ENCODE measurements around the gene MT1B.
"Not testable (repeated sequence)": the region's sequence is repeated elsewhere in the genome, so short reads cannot be mapped to it uniquely, and the experiment has no call there.

MT1B gene

DNA sequence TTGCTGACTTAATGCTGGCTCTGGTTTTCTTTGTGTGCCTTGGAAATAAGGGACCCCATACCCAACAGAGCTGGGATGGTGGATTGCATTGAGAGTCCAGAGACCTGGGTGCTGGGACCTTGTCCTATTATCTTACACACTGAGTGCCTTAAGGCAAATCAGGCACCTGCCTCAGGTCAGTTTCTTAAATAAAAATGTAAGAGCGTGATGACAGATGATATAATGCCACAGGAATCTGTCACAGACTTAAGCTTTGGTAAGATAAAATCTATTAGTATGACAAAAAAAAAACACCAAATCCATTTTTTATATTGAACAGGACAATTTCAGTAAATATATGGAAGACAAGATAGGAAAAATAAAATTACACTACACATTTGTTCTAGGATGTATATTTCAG is 11.6 kb upstream of the MT1B start:
- DNase-seq = no peak

DNA sequence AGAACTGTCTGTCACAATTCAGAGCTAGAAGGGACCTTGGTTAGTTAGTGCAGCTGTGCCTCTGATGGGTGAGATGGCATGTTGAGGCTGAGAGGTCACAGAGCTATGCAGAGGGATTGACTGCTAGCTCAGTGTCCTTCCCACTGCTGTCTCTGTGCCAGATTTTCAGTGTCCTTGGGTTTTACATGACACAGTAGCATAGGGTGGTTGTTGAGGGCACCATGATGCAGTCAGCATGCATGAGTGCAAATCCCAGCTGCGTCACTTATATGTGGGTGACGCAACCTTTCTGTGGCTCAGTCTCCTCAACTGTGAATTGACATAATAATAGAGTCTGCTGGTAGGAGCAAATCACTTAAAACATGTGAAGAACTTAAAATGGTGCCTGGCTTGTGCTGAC is 10.5 kb upstream of the MT1B start:
- no peak for DNase-seq

DNA sequence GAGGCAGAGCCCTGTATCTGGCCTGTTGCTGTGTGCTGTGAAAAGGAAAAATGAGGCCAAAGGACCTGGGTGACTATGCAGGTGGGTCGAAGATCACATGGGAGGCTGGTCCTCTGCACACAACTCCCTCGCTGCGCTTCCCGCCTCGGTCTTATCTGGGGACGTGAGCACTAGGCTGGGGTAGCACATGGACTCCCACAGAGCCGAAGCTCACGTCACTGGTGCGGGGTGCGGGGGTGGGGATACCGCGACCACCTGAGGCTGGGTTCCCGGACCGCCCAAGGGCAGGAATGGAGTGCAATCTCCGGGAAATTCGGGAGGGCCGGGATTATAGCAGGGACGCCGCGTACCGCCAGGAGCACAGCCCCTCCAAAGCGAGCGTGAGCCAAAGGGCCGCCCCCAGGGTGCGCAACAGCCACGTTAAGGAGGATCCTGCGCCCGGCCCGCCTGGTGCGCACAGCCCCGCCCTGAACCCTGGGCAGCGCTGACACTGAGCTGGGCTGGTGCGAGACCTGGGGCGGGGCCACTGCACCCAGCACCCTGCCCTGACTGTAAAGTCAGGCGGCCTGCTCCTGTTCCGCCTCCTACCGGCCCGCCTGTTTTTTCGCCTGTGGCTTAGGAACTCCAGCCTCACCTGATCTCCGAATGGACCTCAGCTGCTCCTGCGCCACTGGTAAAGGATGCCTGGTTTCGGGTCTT is 8.5 kb upstream of the MT1B start:
- no peak for DNase-seq

DNA sequence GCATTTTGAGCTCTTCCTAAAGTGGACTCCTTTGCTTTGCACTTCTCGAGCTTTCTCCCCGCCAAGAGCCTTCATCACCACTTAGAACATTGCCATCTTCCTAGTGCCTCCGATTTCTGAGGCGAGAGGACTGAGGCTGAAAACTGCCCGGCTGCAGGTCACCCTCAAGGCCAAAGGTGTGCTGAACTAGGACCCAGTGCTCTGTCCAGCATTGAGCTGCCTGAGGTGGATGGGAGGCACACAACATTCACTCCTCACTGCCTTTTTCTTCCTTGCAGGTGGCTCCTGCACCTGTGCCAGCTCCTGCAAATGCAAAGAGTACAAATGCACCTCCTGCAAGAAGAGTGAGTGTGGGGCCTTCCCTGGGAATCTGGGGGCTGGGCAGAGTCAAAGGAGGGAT is 7.9 kb upstream of the MT1B start:
- DNase-seq = no peak

DNA sequence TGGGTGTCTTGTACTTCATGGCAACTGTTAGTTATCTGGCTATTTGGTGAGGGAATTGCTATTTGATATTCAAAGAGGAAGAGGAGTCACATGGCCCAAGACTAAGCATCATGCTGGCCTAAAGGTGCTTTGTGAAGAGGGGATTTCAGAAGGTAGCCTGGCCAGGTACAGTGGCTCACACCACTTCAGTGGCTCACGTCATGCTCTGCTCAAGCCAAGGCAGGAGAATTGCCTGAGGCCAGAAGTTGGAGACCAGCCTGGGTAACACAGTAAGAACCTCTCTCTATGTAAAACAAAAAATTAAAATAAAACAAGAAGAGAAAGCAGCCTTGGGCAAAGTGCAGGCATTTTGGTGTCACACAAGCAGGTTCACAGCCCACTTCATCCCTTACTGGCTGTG is 6.4 kb upstream of the MT1B start:
- DNase-seq = no peak

DNA sequence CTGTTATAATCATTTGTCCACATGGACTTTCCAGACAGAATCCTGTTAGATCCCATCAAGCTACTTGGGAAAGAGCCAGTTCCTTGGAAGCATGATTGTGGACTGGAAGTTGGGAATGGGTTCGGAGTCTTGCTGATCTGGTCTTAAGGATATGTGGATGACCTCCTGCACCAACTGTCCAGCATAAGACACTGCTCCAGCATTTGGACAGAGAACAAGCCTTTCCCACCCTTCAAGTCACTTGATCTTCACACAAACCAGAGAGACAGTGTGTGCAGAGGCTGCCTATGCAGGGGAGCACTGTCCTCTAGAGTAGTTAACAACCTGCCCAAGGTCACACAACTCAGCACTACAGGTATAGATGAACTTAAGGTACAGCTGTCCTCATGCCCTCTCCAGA is 5.8 kb upstream of the MT1B start:
- no peak for DNase-seq

DNA sequence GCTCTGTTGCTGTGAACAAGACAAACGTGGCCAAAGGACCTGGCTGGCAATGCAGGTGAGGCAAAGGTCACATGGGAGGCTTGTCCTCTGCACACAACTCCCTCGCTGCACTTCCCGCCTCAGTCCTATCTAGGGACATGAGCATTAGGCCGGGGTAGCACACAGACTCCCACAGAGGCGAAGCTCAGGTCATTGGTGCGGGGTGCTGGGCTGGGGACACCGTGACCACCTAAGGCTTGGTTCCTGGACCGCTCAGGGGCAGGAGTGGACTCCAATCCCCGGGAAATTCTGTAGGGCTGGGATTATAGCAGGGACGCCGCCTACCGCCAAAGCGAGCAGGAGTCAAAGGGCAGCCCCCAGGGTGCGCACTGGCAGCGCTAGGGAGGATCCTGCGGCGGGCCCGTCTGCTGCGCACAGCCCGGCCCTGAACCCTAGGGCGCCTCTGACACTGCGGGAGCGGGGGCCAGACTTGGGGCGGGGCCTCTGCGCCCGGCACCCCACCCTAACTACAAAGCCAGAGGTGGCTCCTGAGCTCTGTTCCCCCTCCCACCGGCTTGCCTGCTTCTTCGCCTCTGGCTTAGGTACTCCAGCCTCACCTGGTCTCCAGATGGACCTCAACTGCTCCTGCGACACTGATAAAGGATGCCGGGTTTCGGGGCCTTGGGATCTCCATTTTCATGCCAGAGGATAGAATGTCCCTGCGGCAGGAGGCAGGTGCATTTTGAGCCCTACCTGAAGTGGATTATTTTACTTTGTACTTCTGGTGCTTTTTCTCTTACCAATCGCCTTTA is 3.9 kb upstream of the MT1B start:
- DNase-seq = no peak

DNA sequence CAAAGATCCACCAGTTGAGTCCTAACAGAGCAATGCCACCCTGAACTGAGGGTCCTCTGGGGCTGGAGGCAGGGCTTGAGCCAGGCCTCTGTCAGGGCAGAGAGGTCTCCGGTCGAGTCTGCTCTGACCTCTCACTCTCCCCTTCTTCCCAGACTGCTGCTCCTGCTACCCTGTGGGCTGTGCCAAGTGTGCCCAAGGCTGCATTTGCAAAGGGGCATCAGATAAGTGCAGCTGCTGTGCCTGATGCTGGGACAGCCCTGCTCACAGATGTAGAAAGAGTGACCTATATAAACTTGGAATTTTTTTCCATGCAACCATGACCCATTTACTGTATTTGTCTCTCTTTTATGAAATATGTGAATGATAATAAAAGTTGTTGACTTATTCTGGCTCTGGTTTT is 2.4 kb upstream of the MT1B start:
- DNase-seq = no peak

DNA sequence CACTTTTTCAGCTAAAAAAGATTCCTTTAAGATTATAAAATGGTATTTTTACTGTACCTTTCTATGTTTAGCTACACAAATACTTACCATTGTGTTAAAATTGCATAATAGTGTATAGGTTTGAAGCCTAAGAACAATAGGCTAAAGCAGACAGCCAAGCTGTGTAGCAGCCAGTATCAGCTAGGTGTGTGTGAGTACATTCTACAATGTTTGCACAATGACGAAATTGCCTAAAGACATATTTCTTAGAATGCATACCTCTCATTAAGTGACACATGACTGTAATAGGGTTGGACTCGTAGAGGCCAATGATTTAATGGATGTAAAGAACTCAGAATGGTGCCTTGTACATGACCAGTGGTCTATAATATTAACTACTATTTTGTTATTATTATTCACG is 1.9 kb upstream of the MT1B start:
- no peak for DNase-seq

DNA sequence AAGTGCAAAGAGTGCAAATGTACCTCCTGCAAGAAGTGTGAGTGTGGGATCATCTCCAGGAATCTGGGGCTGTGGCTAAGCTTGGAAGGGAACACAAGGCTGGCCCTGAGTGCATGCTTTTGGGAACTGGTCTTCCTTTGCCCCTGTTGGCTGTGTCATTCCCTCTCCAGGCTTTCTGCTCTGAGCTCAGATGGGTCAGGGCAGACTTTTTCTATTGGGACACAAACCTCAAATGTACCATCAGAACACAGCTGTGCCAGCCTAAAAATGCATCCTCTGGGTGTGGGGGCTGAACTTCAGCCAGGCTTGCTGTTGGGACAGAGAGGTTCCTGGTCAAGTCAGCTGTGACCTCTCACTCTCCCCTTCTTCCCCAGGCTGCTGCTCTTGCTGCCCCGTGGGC is 914 bp downstream of the MT1B start:
- DNase-seq = no peak

DNA sequence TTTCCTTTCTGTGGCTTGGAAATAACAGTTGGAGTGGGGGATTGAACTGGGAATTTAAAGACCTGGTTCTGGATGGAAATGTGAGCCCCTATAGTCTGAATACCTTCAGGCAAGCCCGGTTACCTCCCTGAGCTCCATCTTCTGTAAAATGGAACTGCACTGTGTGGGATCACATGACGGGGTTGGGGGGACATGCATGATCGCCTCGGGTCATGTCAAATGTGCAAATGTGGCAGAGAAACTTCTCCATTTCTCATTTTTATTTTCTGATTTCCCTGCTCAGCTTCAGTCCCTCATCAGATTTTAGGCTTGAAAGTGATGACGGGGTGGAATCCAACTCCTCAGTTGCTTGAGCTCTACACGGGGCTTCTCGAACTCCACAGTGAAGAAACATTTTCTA is 1.5 kb downstream of the MT1B start:
- DNase-seq = no peak

DNA sequence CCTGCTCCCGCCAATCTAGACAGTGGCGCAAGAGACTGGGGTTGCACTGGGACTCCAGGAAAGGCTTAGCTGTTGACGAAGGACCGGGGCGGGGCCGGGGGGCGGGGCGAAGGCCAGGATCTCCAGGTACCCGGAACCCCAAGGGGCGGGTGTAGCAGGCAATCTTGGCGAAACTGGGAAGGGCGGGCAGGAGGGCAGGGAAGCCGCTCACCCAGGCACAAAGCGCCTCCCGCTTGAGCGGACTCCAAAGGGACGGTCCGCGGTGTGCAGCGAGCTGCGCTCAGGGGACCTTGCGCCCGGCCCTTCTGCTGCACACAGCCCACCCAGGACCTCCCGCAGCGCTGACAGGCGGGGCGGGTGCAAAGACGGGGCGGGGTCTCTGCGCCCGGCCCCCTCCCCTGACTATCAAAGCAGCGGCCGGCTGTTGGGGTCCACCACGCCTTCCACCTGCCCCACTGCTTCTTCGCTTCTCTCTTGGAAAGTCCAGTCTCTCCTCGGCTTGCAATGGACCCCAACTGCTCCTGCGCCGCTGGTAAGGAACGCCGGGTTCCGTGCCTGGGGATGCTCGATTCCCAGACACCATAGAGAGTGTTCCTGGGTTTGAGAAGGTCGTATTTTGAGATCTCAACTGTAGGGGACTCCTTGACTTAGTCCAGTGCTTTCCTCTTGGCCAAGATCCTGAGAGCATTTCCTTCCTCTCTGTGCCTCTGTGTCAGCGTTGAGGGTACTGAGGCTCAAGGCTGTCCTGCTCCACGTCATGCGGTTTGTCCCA is 6.1 kb downstream of the MT1B start, which contains the start of gene MT1F:
Gene MT1F (plus strand): TSS at position 405 of the 772 bp plus-strand sequence. CDS start 100 bp downstream, at position 505.
- peak; percentile 84 for DNase-seq

DNA sequence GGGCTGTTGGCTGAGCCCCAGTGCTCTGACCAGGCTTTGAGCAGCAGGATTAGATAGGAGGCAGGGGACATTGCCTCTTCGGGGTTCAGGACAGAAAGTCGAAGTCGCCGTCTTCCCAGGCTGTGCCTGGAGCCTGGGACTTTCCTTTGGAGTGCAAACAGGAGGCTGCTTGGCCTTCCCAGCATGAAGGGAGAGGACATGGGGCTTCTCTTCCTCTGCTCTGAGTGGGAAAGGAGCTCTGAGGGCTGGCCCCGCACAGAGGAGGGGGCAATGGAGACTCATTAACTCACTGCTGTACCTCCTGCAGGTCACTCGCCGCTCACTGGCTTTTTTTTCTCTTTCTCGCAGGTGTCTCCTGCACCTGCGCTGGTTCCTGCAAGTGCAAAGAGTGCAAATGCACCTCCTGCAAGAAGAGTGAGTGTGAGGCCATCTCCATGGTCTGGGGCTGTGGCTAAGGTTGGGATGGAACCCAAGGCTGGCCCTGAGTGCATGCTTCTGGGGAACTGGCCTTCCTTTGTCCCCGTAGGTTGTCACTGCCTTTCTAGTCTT is 6.7 kb downstream of the MT1B start:
- DNase-seq = no peak

DNA sequence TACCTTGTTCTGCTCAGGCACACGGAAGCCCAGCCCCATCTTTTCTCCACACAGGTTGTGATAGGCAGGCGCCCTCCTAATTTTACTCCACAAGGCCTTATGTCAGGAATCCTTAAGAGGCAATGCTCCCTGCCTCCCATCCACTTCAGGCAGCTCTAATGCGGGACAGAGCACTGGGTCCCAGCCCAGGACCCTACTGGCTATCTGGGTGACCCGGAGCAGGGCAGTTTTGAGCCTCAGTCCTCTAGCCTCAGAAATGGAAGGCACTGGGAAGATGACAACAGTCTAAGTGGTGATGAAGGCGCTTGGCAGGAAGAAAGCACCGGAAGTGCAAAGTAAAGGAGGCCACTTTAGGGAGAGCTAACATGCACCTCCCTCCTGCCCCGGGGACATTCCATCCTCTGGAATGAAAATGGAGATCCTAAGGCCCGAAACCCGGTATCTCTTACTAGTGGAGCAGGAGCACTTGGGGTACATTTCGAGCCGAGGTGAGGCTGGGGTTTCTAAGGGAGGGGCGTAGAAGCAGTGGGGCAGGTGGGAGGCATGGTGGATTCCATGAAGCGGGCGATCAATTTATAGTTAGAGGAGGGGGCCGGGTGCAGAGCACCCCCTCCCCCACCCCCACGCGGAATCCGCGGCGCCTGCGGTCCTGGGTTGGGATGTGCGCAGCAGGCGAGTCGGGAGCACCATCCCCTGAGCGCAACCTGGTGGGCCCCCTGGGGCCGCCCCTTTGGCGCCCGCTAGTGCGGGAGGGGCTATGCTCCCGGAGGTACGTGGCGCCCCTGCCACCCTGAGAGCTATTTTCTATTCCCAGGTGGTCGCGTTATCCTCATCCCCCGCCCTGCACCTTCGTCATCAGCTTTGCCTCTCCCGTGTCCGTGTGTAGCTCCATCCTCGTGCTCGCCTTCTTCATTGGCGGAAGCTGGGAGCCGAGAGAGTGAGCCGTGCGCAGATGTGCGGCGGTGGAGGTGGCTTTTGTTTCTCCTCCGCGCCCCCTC is 11.0 kb downstream of the MT1B start:
- DNase-seq = peak; percentile 24

DNA sequence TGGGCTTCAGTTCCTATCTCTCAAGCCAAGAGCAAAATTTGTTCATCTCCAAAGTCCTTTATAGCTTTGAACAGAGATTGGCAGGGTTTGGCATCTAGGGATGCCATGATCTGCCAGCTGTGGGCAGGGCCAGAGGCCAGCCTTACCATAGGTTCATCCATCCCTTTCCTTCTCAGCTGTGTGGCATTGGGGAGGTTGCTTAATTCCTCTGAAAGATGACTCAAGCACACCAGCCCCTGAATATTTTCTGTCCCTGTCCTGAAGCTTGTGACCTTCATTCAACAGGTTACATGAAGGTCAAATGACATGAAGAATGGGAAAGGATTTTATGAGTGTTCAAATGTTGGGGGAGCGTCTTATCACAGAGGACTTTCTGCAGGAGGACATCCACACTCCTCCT is 12.8 kb downstream of the MT1B start:
- no peak for DNase-seq

DNA sequence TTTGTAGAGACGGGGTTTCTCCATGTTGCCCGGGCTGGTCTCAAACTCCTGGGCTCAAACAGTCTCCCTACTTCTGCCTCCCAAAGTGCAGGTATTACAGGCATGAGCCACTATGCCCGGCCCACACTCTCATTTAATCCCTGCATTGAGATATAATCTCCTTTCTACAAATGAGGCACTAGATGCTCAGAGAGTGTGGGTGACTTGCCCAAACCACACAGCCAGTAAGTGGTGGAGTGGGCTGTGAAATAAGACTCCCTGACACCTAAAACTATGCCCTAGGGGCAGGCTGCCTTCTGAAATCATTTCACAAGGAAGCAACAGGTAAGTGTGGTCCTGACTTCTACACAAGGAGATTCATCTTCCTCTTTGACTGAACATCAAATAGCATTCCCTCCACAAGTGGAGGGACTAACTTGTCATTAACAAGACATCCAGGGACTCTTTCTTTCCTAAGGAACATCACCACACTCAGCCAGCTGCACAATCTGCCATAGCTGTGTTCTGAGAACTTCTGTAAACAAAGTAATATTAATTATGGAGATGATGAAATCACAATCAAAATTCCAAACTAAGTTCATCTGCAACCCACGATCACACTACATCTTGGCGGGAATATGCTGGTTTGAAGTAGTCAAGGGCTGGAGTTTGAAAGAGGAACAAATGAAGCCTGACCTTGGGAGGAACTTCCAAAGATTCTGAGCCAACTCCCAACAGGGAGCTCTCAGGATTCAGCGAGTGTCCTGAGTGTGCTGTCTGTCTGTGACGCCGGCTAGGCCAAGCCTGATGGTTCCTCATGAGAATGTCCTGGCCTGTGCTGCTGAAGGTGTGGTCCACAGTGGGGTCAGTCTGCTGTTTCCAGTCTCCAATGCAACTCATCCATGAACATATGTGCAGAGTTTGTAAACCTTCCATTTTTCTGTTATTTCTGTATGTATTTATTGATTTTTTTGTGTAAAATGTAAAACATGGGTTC is 13.9 kb downstream of the MT1B start:
- not testable (repeated sequence) for DNase-seq

DNA sequence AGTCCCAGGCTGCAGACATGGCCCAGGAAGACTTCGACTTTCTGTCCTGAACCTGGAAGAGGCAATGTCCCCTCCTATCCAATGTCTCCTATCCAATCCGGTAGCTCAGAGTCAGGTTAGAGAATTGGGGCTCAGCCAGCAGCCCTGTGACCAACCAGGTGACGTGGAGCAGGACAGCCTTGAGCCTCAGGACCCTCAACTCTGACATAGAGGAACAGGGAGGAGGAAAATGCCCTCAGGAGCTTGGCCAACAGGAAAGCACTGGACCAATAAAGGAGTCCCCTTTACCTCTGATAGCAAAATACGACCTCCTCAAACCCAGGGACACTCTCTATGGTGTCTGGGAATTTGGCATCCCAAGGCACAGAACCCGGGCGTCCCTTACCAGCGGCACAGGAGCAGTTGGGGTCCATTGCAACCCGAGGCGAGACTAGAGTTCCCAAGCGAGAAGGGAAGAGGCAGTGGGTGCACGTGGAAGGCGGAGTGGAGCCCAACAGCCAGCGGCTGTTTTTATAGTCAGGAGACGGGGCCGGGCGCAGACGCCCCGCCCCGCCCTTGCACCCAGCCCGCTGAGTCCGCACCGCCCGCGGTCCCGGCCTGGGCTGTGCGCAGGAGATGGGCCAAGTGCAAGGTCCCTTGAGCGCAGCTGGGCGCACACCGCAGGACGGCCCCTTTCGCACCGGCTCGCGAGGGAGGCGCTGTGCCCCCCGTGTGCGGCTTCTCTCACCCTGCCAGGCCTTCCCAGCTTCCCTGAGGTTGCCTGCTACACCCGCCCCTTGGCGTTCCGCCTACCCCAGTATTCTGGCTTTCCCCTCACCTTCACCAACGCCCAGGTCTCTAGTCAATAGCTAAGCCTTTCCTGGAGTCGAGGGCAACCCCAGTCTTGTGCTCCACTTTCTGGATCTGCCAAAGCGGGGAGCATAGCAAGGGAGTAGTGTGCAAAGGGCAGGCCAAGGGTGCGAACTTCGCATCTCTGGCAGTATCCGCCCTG is 16.2 kb downstream of the MT1B start, which contains the start of gene MT1G:
Gene MT1G (minus strand): TSS at position 485 of the 991 bp plus-strand sequence. CDS start 72 bp downstream, at position 413.
- no peak for DNase-seq

DNA sequence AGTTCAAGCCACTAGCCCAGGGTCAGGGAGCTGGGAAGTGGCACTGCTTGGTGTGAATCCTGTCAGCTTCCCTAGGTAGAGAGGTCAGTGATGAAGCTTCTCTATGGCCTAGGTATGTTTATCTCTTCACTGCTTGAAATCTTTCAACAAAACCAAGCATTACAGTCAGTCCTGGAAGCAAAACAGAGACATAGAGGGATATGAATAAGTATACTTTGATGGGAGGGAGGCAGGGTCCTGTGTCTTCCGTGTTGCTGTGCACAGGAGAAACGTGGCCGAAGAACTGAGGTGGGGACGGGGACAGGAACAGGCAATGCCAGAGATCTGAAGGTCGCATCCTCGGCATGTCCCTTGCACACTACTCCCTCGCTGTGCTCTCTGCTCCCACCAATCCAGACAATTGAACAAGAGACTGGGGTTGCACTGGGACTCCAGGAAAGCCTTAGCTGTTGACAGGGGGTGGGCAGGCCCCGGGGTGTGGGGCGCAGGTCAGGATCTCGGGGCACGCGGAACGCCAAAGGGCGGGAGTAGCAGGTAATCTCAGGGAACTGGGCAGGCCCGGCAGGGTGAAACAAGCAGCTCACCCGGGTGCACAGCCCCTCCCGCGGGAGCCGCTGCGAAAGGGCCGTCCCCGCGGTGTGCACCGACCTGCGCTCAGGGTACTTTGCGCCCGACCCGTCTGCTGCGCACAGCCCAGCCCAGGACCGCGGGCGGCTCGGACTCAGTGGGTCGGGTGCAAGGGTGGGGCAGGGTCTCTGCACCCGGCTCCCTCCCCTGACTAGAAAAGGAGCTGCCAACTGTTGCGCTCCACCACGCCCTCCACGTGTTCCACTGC is 17.5 kb downstream of the MT1B start, which contains the start of gene MT1H:
Gene MT1H (plus strand): TSS at position 810 of the 835 bp plus-strand sequence. CDS start 71 bp downstream, outside the sequence.
- DNase-seq = no peak

Measured in NCI-H2227 treated with DMSO at 0.1 percent for 48 hours (cell line).